PC-3 (cell line): ENCODE results near the gene CXCL10. TPM values are rescaled to one million over a fixed set of nuclear protein-coding genes. Genes with fewer than 3 reads are reported as not detected.

Source experiments
- ATAC-seq: fragments of 200-7000 bp; cut with Tn5 transposase; 2 replicates; pipeline ENCODE4 v1.9.1; 2020; ENCODE audit warnings: mild to moderate bottlenecking, moderate library complexity
- BruUV-seq: library from RNA; stranded (reverse); fragments of 400-500 nt; replicated peaks from 2 replicates; lab custom pipeline; 2021; lab: Mats Ljungman, UMichigan
- CTCF ChIA-PET: fragments of 300-600 bp; sonication (Branson Sonifier 250); formaldehyde crosslinking; loops from one replicate; lab custom pipeline; 2022; ENCODE audit warnings: antibody characterized with exemption; lab: Charles Lee
- POLR2A ChIA-PET: fragments of 300-600 bp; sonication (Branson Sonifier 250); formaldehyde crosslinking; loops from one replicate; lab custom pipeline; 2022; ENCODE audit warnings: antibody characterized with exemption; ENCODE audit not compliant: unreplicated experiment; lab: Charles Lee
- DNase-seq: peaks from one replicate; pipeline ENCODE4 v3.0.0-alpha.2; 2015
- H2AFZ ChIP-seq: fragments of 300-600 bp; sonication (generic); 2 replicates; pipeline ENCODE4 v1.6.0; 2016; ENCODE audit warnings: antibody characterized with exemption, low read length
- H3F3A ChIP-seq: fragments of 300-600 bp; sonication (generic); one replicate; pipeline ENCODE4 v1.6.0; 2017; ENCODE audit warnings: antibody characterized with exemption, low read length, control low read depth, mild to moderate bottlenecking; ENCODE audit not compliant: unreplicated experiment
- H3K27ac ChIP-seq: fragments of 300-600 bp; sonication (generic); 2 replicates; pipeline ENCODE4 v1.5.1; 2016; ENCODE audit warnings: mild to moderate bottlenecking, low read length
- H3K27me3 ChIP-seq: fragments of 300-600 bp; sonication (generic); 2 replicates; pipeline ENCODE4 v1.6.1; 2016; ENCODE audit warnings: low read length, mixed read lengths
- H3K36me3 ChIP-seq: fragments of 300-600 bp; sonication (generic); 2 replicates; pipeline ENCODE4 v1.6.1; 2016; ENCODE audit warnings: low read depth, mixed run types, low read length, mixed read lengths
- H3K4me1 ChIP-seq: fragments of 300-600 bp; sonication (generic); 2 replicates; pipeline ENCODE4 v1.5.1; 2016; ENCODE audit warnings: low read length; ENCODE audit not compliant: insufficient read depth
- H3K4me2 ChIP-seq: fragments of 300-600 bp; sonication (generic); 2 replicates; pipeline ENCODE4 v1.6.0; 2016; ENCODE audit warnings: low read length
- H3K4me3 ChIP-seq: fragments of 300-600 bp; sonication (generic); 2 replicates; pipeline ENCODE4 v1.5.1; 2016; ENCODE audit warnings: mild to moderate bottlenecking, low read length, mixed read lengths
- H3K79me2 ChIP-seq: fragments of 300-600 bp; sonication (generic); 2 replicates; pipeline ENCODE4 v1.6.1; 2017; ENCODE audit warnings: low read length, mixed read lengths
- H3K9ac ChIP-seq: fragments of 300-600 bp; sonication (generic); 2 replicates; pipeline ENCODE4 v1.6.0; 2016; ENCODE audit warnings: mild to moderate bottlenecking, low read length
- H3K9me2 ChIP-seq: fragments of 300-600 bp; sonication (generic); replicated peaks from 2 replicates; pipeline ENCODE4 v1.6.1; 2016; ENCODE audit warnings: mixed run types, low read length, mixed read lengths
- H3K9me3 ChIP-seq: fragments of 300-600 bp; sonication (generic); 2 replicates; pipeline ENCODE4 v1.6.1; 2016; ENCODE audit warnings: low read length, mixed read lengths
- H4K20me1 ChIP-seq: fragments of 300-600 bp; sonication (generic); 2 replicates; pipeline ENCODE4 v1.6.1; 2016; ENCODE audit warnings: low read length, mixed read lengths
- EZH2 ChIP-seq: fragments of 300-600 bp; sonication (generic); IDR thresholded peaks from one replicate; pipeline ENCODE4 v1.6.1; 2017; ENCODE audit warnings: antibody characterized with exemption, mild to moderate bottlenecking, low read length; ENCODE audit not compliant: unreplicated experiment
- EZH2phosphoT487 ChIP-seq: fragments of 300-600 bp; sonication (generic); IDR thresholded peaks from 2 replicates; pipeline ENCODE4 v1.6.1; 2018; ENCODE audit warnings: mild to moderate bottlenecking, antibody characterized with exemption, low read length, borderline replicate concordance
- intact Hi-C: fragments of 100-400 bp; cut with micrococcal nuclease; formaldehyde crosslinking; loops from 2 replicates; pipeline ENCODE4 v1.9.0; 2023
- total RNA-seq: library from RNA; depleted of rRNA; stranded (reverse); fragments of >200 nt; gene quantifications from 2 replicates; pipeline ENCODE4 v1.2.3, GENCODE V29; 2014
- TF ChIP-seq, protein P1 (sequence below): fragments of 300-600 bp; sonication (generic); conservative IDR thresholded peaks from 2 replicates; pipeline ENCODE4 v1.5.1; 2017; ENCODE audit warnings: antibody characterized with exemption, low read depth, mild to moderate bottlenecking, low read length

Gene CXCL10
- total RNA-seq, 1 experiment from 2014 or later = not detected

- peak overlapping the region; percentile 49 for H3K4me2 ChIP-seq
- no peaks in the 10 kb centered on the region for H3K9me3 ChIP-seq
- intact Hi-C loops = no loop called here
- DNase-seq (no peak), ATAC-seq (no peak)
- no peak overlapping the region for H3K9ac ChIP-seq
- peak overlapping the region; percentile 14; the same call in 1 of the 2 replicates for H3K27ac ChIP-seq
- no peak for TF ChIP-seq EZH2
- no peak for TF ChIP-seq EZH2phosphoT487
- TF ChIP-seq, protein P1, sequence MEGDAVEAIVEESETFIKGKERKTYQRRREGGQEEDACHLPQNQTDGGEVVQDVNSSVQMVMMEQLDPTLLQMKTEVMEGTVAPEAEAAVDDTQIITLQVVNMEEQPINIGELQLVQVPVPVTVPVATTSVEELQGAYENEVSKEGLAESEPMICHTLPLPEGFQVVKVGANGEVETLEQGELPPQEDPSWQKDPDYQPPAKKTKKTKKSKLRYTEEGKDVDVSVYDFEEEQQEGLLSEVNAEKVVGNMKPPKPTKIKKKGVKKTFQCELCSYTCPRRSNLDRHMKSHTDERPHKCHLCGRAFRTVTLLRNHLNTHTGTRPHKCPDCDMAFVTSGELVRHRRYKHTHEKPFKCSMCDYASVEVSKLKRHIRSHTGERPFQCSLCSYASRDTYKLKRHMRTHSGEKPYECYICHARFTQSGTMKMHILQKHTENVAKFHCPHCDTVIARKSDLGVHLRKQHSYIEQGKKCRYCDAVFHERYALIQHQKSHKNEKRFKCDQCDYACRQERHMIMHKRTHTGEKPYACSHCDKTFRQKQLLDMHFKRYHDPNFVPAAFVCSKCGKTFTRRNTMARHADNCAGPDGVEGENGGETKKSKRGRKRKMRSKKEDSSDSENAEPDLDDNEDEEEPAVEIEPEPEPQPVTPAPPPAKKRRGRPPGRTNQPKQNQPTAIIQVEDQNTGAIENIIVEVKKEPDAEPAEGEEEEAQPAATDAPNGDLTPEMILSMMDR = no peak
- H3K9me2 ChIP-seq = no peaks in the 10 kb centered on the region
- H3K4me3 ChIP-seq = no peak overlapping the region
- H3K27me3 ChIP-seq = no peaks in the 10 kb centered on the region
- CTCF ChIA-PET = no interaction called here
- no peaks in the 10 kb centered on the region for H4K20me1 ChIP-seq
- H3K4me1 ChIP-seq = peaks cover 37% of the 10 kb centered on the region
- peak overlapping the region; percentile 74 for H2AFZ ChIP-seq
- POLR2A ChIA-PET = no interaction called here
- no peaks in the 10 kb centered on the region for H3K36me3 ChIP-seq
- BruUV-seq = no TSS peak
- H3F3A ChIP-seq = no peaks in the 10 kb centered on the region
- no peaks in the 10 kb centered on the region for H3K79me2 ChIP-seq
These were observed 10.9 kb downstream of the CXCL10 start for GRCh38 chr4:76012388-76012801.

DNA sequence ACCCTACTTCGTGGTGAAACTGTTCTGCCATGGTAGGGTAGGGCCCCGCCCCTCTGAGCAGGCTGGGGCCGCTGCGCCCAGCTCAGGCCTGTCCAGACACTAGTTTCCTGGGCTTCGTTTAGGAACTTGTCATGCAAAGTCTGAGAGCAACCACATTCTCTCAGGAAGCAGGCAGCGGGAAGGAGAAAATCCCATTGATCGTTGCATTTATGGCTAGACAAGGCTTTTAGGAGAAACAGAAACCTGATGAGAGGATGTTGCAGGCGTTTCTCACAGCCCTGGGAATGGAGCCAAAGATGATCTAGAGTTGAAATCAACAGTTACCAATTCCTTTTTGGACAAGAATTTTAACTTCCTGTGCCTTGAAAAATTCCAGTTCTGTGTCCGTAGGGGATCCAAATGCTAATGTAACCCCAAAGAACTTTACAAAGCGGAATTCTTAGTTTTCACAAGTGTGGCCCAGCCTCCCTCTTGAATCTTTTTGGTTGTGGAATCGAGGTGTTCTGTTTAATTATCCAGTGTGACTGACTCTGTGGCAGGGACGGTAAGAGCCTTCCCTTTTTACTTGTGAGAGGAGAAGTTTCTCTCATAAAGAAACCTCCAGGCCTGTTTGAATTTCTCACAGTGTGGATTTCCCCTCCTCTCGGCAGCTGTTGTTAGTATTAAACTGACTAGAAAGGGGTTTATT, 11.5 kb downstream of the CXCL10 start:
- peak overlapping the region; percentile 74 for H2AFZ ChIP-seq
- H3K9ac ChIP-seq = no peak overlapping the region
- ChIA-PET CTCF (no interaction called here), POLR2A (no interaction called here)
- intact Hi-C loops = no loop called here
- peaks cover 38% of the 10 kb centered on the region for H3K4me1 ChIP-seq
- no TSS peak for BruUV-seq
- TF ChIP-seq EZH2 (no peak), EZH2phosphoT487 (no peak)
- TF ChIP-seq, protein P1 = no peak
- H3K79me2 ChIP-seq = no peaks in the 10 kb centered on the region
- DNase-seq = peak; percentile 61
- H3K27ac ChIP-seq = peak overlapping the region; percentile 14; the same call in 1 of the 2 replicates
- H4K20me1 ChIP-seq = no peaks in the 10 kb centered on the region
- H3K27me3 ChIP-seq = no peaks in the 10 kb centered on the region
- no peaks in the 10 kb centered on the region for H3F3A ChIP-seq
- H3K9me2 ChIP-seq = no peaks in the 10 kb centered on the region
- no peak overlapping the region for H3K4me3 ChIP-seq
- H3K4me2 ChIP-seq = peak overlapping the region; percentile 49
- H3K36me3 ChIP-seq = no peaks in the 10 kb centered on the region
- no peak; the same call in 1 of the 2 replicates for ATAC-seq
- H3K9me3 ChIP-seq = no peaks in the 10 kb centered on the region

DNA sequence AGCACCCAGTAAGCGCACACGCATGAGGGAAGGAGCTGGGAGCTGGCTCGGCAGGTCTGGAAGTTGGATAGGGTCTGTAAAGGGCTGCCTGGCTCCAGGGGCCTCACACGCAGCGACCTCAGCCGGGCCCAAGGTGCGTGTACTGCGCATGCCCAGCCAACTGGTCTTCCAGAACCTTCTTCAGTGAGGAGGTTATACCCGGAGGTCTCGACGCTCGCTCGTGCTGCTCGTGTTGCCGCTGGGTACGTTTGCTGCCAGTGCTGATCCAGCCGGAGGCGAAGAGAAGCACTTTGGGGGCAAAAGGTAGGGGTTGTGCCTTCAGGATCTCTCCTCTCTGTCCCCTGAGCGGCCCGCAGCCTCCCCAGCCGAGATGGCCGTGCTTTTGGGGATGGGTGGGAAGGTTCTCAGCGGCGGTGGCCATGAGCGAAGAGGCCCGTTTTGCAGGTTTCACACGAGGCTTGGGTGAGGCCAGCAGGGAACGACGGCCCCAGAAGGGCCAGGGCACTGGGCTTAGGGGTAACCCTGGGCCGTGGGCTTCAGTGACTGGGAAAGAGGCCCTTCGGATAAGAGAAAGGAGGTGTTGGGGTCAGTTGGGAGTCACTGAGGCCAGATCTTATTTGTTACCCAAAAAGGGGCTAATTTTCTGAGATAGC, 12.2 kb downstream of the CXCL10 start:
- Histone ChIP-seq H3K27me3 (no peaks in the 10 kb centered on the region), H3K9me2 (no peaks in the 10 kb centered on the region), H3K4me1 (peaks cover 38% of the 10 kb centered on the region), H3K79me2 (no peaks in the 10 kb centered on the region), H3K9me3 (no peaks in the 10 kb centered on the region), H3K4me3 (no peak overlapping the region), H3F3A (no peaks in the 10 kb centered on the region), H3K36me3 (no peaks in the 10 kb centered on the region), H3K9ac (no peak overlapping the region), H3K27ac (no peak overlapping the region), H4K20me1 (no peaks in the 10 kb centered on the region), H3K4me2 (no peak overlapping the region), H2AFZ (peak overlapping the region; percentile 74; the same call in 1 of the 2 replicates)
- DNase-seq = no peak
- ChIA-PET CTCF (no interaction called here), POLR2A (no interaction called here)
- ATAC-seq = no peak
- TF ChIP-seq EZH2phosphoT487 (no peak), EZH2 (no peak)
- TF ChIP-seq, protein P1 = no peak
- intact Hi-C loops = no loop called here
- BruUV-seq = no TSS peak
